Measurements from ENCODE around the gene C19orf33.

Gene C19orf33

DNA sequence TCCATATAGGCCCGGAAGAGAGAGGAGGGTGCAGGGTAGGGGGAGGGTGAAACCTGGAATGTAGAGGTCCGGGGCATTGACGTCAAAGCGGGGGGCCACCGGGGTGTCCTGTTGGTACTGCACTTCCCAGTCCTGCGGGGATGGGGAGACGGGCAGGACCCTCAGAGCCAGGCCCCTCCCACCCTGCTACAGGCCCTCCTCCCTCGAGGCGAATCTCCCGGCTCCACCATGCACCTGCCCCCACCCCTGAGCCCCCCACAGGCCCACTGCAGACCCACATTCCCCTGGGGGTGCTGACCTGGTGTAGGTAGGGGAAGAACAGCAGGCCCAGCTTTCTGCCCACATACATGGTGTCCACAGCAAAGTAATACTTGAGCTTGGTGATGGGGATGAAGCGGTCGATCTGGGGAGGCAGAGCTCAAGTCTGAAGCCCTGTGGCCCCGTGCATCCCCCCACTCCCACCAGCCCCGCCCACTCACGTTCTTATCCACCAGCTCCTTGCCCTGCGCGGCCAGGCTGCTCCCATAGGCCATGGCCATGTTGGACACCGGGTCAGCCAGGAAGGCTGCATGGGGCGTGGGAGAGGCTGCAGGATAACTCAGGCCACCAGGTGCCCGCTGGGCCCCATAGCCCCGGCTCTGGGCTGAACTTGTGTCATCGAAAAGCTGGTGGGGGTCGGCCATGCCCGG lies 5.0 kb downstream of the C19orf33 start:
- no peak for DNase-seq (ENCODE audit: low spot score)

DNA sequence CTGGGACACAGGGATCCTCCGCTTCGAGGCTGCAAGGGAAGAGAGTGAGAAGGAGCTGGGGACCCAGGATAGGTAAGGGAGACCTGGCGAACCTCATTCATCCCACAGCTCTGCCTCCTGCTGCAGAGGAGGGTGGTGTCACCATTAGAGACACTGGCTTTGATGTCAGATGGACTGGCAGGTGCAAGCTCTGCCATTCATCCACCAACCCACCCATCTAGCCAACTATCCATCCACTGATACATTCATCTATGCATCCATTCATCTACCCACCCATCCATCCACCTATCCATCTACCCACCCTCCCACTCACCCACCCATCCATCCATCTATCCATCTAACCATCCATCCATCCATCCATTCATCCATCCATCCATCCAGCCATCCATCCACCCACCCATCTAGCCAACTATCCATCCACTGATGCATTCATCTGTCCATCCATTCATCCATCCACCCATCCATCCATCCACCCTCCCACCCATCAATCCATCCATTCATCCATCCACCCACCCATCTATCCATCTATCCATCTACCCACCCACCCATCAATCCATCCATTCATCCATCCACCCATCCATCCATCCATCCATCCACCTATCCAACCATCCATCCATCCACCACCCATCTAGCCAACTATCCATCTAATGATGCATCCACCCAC lies 5.7 kb downstream of the C19orf33 start:
- DNase-seq (ENCODE audit: low spot score): no peak

DNA sequence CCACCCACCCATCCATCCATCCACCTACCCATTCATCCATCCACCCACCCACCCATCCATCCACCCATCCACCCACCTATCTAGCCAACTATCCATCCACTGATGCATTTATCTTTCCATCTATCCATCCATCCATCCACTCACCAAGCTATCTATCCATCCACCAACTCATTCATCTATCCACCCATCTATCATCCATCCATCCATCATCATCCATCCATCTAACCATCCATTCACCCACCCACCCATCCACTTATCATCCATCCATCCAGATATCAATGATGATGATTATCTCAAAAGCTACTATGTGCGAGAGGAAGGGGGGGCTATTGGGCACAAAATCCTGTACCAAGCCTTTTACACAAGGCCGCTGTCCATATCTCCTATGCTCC lies 6.2 kb downstream of the C19orf33 start:
- no peak for DNase-seq (ENCODE audit: low spot score)

DNA sequence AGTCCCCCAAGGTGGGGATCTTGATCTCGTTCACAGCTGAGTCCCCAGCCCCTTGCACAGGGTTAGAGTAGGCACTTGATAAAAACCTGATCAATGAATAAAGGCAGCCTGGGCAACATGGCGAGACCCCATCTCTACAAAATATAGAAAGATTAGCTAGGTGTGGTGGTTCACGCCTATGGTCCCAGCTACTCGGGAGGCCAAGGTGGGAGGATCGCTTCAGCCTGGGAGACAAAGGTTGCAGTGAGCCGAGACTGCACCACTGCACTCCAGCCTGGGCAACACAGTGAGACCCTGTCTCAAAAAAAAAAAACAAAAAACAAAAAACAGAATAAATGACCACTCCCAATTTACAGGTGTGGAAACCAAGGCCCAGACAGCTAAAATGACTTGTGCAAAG lies 6.9 kb downstream of the C19orf33 start:
- no peak for DNase-seq (ENCODE audit: low spot score)

DNA sequence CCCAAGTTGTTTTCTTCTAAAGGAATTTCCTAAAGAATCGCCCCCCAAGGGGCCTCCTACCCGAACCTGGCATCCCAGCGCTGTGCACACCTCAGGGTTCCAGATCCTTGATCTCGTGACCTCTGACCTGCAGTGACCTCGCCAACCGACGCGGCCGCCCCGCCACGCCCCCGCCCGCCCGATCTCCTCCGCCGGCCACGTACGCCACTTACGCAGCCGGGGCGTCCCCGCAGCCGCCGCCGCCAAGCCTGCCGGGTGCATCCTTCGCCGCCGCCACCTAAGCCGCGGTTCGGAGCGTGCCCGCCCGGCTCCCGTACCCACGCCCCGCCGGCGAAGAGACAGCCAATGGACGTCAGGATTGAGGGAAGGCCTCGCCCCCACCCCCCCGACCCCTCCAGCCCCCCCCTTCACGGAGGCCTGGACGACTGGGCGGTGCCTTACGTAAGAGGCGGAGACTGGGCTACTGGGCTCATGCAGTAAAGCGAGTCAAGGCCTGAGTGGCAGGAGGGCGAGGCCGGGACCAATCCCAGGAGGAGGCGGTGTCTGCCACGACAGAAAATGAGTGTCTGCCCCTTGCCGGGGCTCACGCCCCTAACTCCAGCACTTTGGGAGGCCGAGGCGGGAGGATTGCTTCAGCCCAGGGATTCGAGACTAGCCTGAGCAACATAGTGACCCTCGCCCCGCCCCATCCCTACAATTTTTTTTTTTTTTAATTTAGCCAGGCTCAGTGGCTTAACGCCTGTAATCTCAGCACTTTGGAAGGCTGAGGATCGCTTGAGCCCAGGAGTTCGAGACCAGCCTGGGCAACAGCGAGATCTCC lies 11.8 kb downstream of the C19orf33 start, which contains the start of gene YIF1B:
YIF1B (minus strand) TSS at position 291 of the 820 bp plus-strand sequence; CDS start at position 261, 30 bp downstream.
- peak; percentile 98 for DNase-seq (ENCODE audit: low spot score)

DNA sequence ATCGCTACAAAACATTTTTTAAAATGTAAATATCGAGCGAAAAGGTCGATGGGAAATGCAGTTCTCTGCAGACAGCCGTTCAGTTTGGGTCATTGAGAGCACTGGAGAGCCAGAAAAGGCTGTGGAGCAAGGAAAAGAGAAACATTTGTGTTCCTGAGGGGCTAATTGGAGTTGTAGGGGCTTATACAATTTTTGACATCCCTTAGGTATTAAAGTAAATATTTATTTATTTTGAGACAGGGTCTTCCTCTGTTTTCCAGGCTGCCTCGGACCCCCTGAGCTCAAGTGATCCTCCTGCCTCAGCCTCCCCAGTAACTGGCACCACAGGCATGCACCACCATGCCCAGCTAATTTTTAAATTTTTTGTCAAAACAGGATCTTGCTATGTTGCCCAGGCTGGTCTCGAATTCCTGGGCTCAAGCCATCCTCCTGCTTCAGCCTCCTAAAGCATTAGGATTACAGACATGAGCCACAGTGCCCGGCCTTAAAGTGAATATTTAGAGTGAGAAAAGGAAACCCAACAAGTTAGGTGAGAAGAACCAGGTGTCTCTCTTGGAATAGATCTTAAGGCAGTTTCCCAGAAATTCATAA lies 12.5 kb downstream of the C19orf33 start:
- DNase-seq (ENCODE audit: low spot score): no peak

DNA sequence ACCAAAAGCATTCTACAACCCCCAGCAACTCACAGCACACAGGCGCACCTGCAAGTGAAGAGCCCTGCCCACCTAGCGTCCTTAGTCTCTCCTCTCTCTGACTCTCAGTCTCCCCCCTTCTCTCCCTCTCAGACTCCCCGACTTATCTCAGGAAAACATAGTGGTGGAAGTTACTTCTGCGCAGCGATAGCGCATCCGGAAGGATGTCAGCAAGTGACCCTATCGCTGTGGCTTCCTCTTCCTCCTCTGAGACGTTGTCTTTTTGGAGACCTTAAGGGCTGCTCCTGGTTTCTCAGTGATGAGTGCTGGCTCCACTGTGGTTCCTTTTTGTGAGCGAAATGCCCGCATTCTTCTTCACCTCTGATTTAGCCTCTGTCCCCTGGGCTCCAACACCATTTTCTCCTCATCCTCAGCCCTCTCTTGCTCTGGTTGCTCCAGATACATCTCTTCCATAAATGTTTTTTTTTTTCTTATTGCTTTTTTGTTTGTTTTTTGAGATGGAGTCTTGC lies 13.1 kb downstream of the C19orf33 start:
- no peak for DNase-seq (ENCODE audit: low spot score)

DNA sequence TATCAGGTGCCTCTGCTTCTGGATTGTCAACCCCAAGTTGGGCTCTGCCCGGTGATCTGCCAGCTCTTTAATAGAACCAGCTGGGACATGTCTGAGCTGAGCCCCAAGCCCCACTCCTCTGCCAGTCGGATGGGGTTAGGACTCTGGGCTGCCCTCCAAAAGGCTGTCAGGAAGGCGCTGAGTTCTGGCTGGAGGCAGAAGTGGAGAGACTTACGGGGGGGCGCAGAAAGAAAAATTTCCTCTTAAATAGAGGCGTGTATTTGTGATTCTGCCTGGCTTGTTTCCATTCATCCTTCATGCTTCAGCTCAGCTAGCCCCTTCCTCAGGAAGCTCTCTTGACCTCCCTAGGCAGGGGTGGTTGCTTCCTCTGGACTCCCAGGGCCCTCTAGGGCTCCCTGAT lies 14.6 kb downstream of the C19orf33 start:
- no peak for DNase-seq (ENCODE audit: low spot score)

DNA sequence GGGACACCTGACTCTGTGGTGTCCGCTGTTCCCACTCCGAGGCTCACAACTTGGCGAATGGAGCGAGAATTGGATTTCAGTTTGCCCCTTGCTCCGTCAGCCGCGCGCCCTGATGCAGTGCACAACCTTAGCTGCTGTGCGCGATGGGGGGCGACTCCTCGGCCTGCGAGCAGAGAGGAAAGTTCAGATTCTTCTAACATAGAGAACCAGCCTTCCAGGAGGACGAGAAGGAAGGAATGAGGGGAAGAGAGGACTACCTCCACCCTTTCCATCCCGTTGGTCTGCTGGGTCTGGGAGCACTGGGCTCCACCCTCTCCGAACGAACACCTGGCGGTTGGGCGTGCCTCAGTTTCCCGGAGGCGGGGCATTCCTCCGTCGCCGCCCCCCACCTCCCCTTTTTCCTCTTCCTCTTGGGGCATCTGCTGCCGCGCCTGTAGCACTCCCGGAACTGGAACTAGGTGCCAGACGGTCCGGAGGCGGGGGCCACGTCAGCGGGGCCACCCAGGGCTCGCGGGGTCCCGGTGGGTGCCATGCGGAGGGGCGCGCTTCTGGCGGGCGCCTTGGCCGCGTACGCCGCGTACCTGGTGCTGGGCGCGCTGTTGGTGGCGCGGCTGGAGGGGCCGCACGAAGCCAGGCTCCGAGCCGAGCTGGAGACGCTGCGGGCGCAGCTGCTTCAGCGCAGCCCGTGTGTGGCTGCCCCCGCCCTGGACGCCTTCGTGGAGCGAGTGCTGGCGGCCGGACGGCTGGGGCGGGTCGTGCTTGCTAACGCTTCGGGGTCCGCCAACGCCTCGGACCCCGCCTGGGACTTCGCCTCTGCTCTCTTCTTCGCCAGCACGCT lies 15.6 kb downstream of the C19orf33 start, which contains the start of gene KCNK6:
KCNK6 (plus strand) TSS at position 425 of the 838 bp plus-strand sequence; CDS start at position 531, 106 bp downstream.
- peak; percentile 74 for DNase-seq (ENCODE audit: low spot score)

DNA sequence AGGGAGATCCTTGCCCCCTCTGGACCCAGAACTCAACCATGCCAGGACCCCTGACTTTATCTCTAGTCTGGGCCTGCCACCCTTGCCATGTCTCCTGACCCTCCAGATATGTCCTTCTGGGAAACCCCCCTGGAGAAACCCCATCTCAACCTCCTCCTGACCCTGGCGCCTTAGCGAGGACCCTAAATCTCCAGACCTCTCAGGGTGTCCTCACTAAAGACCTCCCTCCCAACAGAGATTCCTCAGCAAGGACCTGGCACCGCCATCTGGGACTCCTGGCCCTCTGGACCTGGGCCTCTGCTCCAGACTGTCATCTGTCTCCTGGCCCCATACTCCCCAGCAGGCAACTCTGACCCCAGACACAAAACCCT lies 16.9 kb downstream of the C19orf33 start:
- no peak for DNase-seq (ENCODE audit: low spot score)

DNA sequence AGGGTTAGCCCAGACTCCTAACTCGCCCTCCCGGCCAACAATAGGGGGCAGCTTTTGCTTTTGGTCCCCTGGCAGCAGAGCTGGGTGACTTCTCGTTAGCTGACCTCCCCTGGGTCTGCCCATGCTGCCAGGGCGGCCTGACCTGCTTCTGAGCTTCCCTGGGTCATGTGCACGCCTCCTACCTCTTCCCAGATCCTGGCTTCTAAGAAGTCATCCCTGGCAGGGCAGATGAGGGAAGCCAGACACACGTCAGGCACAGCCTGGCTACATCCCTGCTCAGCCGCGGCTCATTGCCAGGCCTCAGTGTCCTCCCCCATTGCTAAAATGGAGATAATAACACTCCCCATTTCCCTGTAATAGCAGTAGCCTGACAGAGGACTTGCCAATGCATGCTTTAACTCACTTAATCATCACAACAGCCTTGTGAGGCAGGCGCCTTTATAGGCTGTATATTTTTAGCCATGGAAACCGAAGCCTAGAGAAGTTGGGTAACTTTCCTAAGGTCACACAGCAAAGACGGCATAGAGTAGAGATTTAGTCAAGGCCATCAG lies 17.7 kb downstream of the C19orf33 start:
- no peak for DNase-seq (ENCODE audit: low spot score)

DNA sequence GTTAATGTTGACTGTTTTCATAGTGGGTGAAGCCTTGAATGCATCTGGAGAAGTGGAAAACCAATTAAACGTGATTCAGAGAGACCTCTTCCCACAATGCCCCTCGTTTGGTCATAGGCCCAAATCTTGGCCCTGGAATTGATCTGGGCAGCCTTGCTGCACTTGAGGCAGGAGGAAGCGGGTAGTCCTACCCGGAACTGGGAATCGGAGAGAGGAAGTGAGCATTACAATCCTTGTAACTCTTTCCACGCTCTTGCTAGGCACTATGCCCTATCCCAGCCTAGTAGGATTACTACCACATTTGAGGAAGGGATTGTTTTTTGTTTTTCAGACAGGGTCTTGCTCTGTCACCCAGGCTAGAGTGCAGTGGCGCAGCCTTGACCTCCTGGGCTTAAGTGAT lies 19.2 kb downstream of the C19orf33 start:
- no peak for DNase-seq (ENCODE audit: low spot score)

DNA sequence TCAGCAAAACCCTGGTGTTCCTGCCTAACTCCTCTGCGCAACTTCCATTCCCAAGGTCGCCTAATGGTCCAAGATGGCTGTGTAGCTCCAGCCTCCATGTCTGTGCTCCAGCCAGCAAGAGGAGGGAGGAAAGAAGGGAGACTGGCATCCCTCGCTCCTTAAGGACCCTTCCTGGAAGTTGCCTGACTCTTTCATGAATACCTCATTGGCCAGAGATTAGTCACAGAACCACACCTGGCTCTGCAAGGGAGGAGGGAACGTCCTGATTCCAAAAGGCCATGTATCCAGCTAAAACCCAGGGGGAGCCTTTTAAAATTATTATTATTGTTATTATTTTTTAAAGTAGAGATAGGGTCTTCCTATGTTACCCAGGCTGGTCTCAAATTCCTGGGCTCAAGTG lies 20.4 kb downstream of the C19orf33 start:
- DNase-seq (ENCODE audit: low spot score): no peak

DNA sequence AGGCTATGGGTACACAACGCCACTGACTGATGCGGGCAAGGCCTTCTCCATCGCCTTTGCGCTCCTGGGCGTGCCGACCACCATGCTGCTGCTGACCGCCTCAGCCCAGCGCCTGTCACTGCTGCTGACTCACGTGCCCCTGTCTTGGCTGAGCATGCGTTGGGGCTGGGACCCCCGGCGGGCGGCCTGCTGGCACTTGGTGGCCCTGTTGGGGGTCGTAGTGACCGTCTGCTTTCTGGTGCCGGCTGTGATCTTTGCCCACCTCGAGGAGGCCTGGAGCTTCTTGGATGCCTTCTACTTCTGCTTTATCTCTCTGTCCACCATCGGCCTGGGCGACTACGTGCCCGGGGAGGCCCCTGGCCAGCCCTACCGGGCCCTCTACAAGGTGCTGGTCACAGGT lies 22.5 kb downstream of the C19orf33 start:
- DNase-seq (ENCODE audit: low spot score): no peak

DNA sequence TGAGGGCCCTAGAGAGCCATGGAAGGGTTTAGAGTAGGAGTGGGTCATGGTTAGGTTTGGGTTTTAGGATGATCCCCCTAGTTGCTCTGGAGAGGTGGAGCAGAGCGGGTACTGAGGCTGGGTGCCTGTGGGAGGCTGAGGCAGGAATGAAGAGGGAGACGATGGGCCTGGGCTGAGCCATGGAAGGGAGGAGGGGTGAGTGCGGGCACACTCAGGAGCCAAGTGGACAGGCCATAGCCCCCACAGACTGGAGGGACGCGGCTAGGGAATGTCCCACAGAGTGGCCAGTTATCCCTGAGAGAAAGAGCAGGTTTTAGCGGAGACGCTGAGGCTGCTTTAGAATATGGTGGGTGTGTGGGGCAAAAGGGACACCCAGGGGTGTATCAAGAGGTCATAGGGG lies 25.6 kb downstream of the C19orf33 start:
- no peak for DNase-seq (ENCODE audit: low spot score)

DNA sequence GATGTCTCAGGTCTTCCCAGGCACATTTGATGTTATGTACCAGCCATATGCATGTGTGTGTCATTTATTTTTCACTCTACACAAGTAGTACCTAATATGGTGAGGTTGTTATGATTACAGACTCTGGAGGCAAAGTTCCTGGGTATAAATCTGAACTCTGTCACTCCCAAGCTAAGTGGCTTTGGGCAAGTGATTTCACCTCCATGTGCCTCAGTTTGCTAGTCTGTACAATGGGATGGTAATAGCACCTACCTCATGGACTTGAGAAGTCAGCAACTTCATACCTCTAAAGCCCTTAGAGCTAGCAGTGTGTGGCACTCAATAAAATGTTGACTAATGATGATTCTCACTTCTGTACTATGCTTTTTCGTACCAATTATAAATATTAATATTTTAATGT lies 27.7 kb downstream of the C19orf33 start:
- DNase-seq (ENCODE audit: low spot score): no peak

DNA sequence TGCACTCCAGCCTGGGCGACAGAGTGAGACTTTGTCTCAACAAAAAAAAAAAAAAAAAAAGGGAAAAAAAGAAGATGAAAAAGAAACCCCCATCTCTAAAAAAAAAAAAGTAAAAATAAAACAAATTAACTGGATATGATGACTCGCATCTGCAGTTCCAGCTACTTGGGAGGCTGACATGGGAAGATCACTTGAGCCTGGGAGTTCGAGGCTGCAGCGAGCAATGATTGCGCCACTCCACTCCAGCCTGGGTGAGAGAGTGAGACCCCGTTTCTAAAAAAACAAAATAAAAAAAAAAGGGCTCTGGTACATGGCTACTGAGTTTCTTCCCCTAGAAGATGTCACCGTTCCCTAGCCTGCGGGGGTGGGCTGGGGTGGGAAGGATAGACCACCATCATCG lies 29.2 kb downstream of the C19orf33 start:
- no peak for DNase-seq (ENCODE audit: low spot score)

DNA sequence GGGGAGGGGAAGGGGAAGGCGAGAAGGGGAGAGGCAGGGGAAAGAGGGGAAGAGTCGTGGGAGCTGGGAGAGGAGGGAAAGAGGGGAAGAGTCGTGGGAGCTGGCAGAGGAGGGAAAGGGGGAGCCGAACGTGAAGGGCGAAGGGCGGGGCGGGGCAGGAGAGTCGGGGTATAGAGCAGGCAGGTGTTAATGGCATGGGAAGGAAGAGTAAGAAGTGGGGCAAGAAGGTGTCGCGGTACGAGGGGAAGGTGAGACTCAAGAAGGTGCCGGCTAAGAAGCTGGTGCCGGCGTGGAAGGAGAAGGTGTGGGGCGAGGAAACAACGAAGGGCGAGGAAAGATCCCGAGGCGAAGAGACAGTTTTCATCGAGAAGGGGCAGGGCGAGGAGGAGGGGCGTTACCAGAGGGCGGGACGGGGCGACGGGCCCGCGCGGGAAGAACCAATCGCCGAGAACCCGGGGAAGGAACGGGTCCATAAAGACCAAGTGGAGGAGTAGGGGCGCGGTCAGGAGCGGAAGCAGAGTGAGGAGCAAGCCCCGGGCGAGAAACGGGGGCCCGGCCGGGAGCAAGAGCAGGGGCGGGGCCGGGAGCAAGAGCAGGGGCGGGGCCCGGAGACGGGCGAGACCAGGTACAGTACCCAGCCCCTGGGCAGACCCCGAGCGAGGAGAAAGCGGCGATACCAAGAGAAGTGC lies 32.0 kb downstream of the C19orf33 start:
- peak; percentile 94 for DNase-seq (ENCODE audit: low spot score)

DNA sequence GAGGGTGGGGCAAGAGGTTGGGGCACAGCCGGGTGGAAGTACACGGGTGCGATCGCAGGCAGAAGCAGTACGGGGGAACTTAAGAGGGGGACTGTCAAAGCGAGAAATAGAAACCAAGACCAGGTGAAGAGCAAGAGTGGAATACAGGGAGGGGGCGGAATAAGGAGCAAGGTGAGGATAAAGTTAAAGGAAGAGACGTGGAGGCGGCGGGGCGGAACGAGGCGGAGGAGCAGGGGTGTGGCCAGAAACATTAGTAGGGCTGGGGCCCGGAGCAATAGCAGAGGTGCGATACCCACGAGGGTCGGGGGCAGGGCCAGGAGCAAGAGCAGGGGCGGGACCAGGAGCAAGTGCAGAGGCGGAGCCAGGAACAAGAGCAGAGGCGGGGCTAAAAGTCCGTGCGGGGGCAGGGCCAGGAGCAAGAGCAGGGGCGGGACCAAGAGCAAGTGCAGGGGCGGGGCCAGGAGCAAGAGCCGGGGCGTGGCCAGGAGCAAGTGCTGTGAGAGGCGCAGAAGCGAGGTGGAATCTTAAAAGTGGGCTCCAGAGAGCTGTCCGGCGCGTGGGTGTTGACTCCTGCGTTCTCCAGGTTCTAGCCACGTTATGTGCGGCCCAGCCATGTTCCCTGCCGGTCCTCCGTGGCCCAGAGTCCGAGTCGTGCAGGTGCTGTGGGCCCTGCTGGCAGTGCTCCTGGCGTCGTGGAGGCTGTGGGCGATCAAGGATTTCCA lies 32.7 kb downstream of the C19orf33 start:
- DNase-seq (ENCODE audit: low spot score): peak; percentile 90

DNA sequence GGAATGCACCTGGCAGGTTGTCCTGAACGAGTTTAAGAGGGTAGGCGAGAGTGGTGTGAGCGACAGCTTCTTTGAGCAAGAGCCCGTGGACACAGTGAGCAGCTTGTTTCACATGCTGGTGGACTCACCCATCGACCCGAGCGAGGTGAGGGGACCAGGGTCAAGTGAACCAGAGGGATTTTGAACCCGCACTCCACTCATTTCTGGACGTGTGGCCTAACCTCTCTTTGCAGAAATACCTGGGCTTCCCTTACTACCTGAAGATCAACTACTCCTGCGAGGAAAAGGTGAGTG lies 33.3 kb downstream of the C19orf33 start:
- DNase-seq (ENCODE audit: low spot score): no peak
